ENCODE results near the gene SPATA4. TPM values are rescaled to one million over a fixed set of nuclear protein-coding genes. Genes with fewer than 3 reads are reported as not detected.

SPATA4 gene
- total and polyA plus RNA-seq, 2 of the 4 experiments (the other 2 are of a cell fraction), result under 0.01 to 0.09 TPM

DNA sequence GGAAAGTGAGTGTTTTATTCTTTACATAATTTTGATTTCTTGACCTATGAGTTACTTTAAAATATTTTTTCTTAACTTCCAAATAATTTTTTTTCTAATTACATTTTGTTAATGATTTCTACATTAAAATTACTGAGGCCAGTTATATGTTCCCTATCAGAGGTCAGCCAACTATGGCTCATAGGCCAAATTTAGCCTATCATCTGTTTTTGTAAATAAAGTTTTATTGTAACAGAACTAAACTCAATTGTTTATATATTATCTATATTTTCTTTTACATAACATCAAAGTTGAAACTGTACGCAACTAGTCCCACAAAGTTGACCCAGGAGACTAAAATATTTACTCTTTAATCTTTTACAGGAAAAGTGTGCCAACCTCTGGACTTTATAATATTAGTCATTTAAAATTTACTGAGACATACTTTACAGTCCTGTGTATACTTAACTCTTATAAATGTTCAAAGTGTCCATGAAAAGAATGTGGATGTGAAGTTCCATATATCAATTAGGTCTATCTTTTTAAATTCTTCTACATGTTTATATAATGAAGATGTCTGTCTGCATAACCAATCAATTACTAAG, 47.5 kb upstream of the SPATA4 start (continued):
- TF ChIP-seq, protein P1, sequence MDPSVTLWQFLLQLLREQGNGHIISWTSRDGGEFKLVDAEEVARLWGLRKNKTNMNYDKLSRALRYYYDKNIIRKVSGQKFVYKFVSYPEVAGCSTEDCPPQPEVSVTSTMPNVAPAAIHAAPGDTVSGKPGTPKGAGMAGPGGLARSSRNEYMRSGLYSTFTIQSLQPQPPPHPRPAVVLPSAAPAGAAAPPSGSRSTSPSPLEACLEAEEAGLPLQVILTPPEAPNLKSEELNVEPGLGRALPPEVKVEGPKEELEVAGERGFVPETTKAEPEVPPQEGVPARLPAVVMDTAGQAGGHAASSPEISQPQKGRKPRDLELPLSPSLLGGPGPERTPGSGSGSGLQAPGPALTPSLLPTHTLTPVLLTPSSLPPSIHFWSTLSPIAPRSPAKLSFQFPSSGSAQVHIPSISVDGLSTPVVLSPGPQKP (IDR thresholded peaks at IDR 0.05; ENCODE audit: borderline replicate concordance, low read depth, low read length), result no peak
- TF ChIP-seq NFE2L2 (IDR thresholded peaks at IDR 0.05; ENCODE audit: low read depth, low read length) (no peak), POLR2A (IDR thresholded peaks at IDR 0.05; ENCODE audit: low read depth, low read length) (no peak), RFX5 (IDR thresholded peaks at IDR 0.05; ENCODE audit: low read depth, low read length) (no peak)
- TF ChIP-seq, protein P2, sequence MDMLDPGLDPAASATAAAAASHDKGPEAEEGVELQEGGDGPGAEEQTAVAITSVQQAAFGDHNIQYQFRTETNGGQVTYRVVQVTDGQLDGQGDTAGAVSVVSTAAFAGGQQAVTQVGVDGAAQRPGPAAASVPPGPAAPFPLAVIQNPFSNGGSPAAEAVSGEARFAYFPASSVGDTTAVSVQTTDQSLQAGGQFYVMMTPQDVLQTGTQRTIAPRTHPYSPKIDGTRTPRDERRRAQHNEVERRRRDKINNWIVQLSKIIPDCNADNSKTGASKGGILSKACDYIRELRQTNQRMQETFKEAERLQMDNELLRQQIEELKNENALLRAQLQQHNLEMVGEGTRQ (IDR thresholded peaks at IDR 0.05; ENCODE audit: low read depth, low read length), result no peak
